ENCODE results near the gene ANK3.

- TF ChIP-seq CTCF (conservative IDR thresholded peaks at IDR 0.05), result no peak
- TF ChIP-seq EZH2 (IDR thresholded peaks at IDR 0.05; ENCODE audit: low read depth), result no peak
Observed at GRCh38 chr10:60008816-60009215, 380.9 kb downstream of the ANK3 start.
